HepG2 (cell line): ENCODE data around the gene ZNF821. TPM values are rescaled to one million over a fixed set of nuclear protein-coding genes. Genes with fewer than 3 reads are reported as not detected.

ENCODE experiments used
- CREBL2 ChIP-seq: sonication (generic); formaldehyde crosslinking; IDR thresholded peaks from 2 replicates; pipeline ENCODE4 v1.8.1; 2023; ENCODE audit warnings: missing genetic modification reagents, mild to moderate bottlenecking, borderline replicate concordance
- E2F2 ChIP-seq: sonication (generic); formaldehyde crosslinking; IDR thresholded peaks from 2 replicates; pipeline ENCODE4 v1.4.0; 2020; ENCODE audit warnings: missing genetic modification reagents, borderline replicate concordance
- NFAT5 ChIP-seq: sonication (generic); formaldehyde crosslinking; IDR thresholded peaks from 2 replicates; pipeline ENCODE4 v1.4.0; 2020; ENCODE audit warnings: missing genetic modification reagents
- POLR2AphosphoS5 ChIP-seq: IDR thresholded peaks from 2 replicates; pipeline ENCODE4 v1.6.1; 2012; ENCODE audit warnings: low read depth, low read length
- ZBTB49 ChIP-seq: sonication (generic); formaldehyde crosslinking; IDR thresholded peaks from 2 replicates; pipeline ENCODE4 v1.4.0; 2020; ENCODE audit warnings: missing genetic modification reagents, borderline replicate concordance
- ZFP82 ChIP-seq: sonication (generic); formaldehyde crosslinking; IDR thresholded peaks from 2 replicates; pipeline ENCODE4 v1.5.1; 2020; ENCODE audit warnings: mild to moderate bottlenecking, missing genetic modification reagents, borderline replicate concordance
- ZKSCAN1 ChIP-seq: fragments of 150-350 bp; IDR thresholded peaks from 2 replicates; pipeline ENCODE4 v1.6.1; 2014; ENCODE audit warnings: low read length
- ZNF33B ChIP-seq: sonication (generic); formaldehyde crosslinking; IDR thresholded peaks from 2 replicates; pipeline ENCODE4 v1.5.1; 2020; ENCODE audit warnings: mild to moderate bottlenecking, missing genetic modification reagents
- polyA plus RNA-seq, 8 experiments: library from polyadenylated mRNA; depleted of rRNA in 3 of 8; stranded (reverse) in 7 of 8; unstranded in 1 of 8; fragments of >200 nt; fragmentation: Illumina TruSeq in 4 of 8; extraction: Trizol in 4 of 8; gene quantifications; 2 replicates each; pipeline versions ENCODE4 v1.2.1 to v1.2.3, GENCODE V29; 2011 to 2016; ENCODE audit warnings: low read depth in 4 of 8, missing spikeins in 1 of 8, mixed read lengths in 1 of 8; ENCODE audit not compliant: insufficient read depth in 1 of 8
- total RNA-seq, 5 experiments: library from RNA; depleted of rRNA; stranded (reverse); fragments of >200 nt; fragmentation: Illumina TruSeq; extraction: Trizol; gene quantifications; 2 replicates each; pipeline ENCODE4 v1.2.3, GENCODE V29; 2016; ENCODE audit warnings: low read depth in 1 of 5
- TF ChIP-seq, protein P1 (sequence below): sonication (generic); formaldehyde crosslinking; IDR thresholded peaks from 2 replicates; pipeline ENCODE4 v1.4.0; 2020; ENCODE audit warnings: missing genetic modification reagents
- TF ChIP-seq, protein P2 (sequence below): sonication (generic); formaldehyde crosslinking; IDR thresholded peaks from 2 replicates; pipeline ENCODE4 v1.8.1; 2023; ENCODE audit warnings: mild to moderate bottlenecking, missing genetic modification reagents
- TF ChIP-seq, protein P3 (sequence below): fragments of 450-650 bp; IDR thresholded peaks from 2 replicates; pipeline ENCODE4 v1.6.1; 2017

Gene ZNF821
- total and polyA plus RNA-seq, 2 of the 13 experiments (the other 11 are each of a cell fraction or from before 2014, with no cell fraction given): 7.0 to 9.1 TPM

DNA sequence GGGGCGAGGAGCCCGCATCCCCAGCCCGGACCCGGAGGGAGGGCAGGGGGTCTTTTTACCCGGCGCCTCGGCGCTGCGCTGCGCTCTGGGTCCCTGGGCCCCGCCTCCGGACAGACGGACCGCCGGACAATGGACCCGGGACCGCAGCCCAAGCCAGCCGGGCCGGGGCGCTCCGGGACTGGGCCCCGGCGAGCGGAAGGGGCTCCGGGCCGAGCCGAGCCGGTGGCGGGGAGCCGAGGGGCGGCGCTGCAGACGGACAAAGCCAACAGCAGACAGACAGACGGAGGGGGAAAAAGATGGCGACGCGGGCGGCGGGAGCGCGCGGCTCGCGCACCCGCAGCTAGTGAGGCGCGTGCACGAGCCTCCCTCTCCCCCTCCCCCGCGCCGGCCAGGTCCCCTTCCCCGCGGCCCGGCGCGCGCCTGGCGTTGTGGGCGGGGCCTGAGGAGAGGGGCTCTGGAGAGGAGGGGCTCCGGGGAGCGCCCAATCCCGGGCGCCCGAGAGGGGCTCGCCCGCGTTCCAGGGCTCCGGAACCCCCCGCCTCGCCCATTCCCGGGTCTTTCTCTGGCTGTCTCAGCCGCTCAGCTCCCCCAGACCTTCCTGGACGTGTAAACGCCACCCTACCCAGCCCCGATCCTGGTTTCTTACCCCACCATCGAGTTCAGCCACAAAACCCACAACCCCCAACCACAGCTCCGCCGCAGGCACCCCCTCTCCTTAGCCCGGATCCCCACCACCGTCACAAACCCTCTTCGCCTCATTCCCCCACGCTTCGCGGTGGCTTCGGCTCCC is at the start of gene ZNF821 (continued):
- no peak for TF ChIP-seq CREBL2
- peak; percentile 51; the same call in 1 of the 2 replicates for TF ChIP-seq ZFP82
- TF ChIP-seq, protein P1, sequence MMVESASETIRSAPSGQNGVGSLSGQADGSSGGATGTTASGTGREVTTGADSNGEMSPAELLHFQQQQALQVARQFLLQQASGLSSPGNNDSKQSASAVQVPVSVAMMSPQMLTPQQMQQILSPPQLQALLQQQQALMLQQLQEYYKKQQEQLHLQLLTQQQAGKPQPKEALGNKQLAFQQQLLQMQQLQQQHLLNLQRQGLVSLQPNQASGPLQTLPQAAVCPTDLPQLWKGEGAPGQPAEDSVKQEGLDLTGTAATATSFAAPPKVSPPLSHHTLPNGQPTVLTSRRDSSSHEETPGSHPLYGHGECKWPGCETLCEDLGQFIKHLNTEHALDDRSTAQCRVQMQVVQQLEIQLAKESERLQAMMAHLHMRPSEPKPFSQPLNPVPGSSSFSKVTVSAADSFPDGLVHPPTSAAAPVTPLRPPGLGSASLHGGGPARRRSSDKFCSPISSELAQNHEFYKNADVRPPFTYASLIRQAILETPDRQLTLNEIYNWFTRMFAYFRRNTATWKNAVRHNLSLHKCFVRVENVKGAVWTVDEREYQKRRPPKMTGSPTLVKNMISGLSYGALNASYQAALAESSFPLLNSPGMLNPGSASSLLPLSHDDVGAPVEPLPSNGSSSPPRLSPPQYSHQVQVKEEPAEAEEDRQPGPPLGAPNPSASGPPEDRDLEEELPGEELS: 0 out of 2 replicates have a peak, but pooled peaks have one; percentile 13
- TF ChIP-seq NFAT5 (CRISPR knock-in tag): 0 out of 2 replicates have a peak, but pooled peaks have one; percentile 12
- no peak for TF ChIP-seq E2F2 (CRISPR knock-in tag)
- no peak for TF ChIP-seq ZBTB49 (CRISPR knock-in tag)
- TF ChIP-seq POLR2AphosphoS5: peak; percentile 47
- no peak for TF ChIP-seq ZNF33B (CRISPR knock-in tag)
- TF ChIP-seq, protein P2, sequence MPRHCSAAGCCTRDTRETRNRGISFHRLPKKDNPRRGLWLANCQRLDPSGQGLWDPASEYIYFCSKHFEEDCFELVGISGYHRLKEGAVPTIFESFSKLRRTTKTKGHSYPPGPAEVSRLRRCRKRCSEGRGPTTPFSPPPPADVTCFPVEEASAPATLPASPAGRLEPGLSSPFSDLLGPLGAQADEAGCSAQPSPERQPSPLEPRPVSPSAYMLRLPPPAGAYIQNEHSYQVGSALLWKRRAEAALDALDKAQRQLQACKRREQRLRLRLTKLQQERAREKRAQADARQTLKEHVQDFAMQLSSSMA (CRISPR knock-in tag): 0 out of 2 replicates have a peak, but pooled peaks have one; percentile 34
- TF ChIP-seq, protein P3, sequence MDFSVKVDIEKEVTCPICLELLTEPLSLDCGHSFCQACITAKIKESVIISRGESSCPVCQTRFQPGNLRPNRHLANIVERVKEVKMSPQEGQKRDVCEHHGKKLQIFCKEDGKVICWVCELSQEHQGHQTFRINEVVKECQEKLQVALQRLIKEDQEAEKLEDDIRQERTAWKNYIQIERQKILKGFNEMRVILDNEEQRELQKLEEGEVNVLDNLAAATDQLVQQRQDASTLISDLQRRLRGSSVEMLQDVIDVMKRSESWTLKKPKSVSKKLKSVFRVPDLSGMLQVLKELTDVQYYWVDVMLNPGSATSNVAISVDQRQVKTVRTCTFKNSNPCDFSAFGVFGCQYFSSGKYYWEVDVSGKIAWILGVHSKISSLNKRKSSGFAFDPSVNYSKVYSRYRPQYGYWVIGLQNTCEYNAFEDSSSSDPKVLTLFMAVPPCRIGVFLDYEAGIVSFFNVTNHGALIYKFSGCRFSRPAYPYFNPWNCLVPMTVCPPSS: no peak
- no peak for TF ChIP-seq ZKSCAN1
